ENCODE measurements around the gene ZNF827.

DNA sequence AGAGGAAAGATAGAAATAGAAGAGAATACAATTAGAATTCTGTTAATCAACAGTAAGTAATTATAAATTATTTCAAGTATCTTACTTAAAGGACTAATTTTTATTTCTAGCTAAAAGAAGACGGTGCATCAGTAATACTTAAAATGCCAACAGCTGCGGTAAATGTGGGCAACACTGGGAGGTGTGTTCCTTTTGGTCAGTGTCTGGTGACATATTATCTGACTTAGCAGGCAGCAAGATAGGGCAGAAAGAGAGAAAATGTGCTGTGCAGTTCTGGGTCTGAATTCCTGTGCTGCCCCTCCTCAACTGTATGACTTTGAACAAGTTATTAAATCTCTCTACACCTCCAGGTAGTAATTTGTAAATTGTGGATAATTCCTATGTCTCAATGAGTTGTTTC, 120.6 kb downstream of the ZNF827 start:
- TF ChIP-seq, protein P1, sequence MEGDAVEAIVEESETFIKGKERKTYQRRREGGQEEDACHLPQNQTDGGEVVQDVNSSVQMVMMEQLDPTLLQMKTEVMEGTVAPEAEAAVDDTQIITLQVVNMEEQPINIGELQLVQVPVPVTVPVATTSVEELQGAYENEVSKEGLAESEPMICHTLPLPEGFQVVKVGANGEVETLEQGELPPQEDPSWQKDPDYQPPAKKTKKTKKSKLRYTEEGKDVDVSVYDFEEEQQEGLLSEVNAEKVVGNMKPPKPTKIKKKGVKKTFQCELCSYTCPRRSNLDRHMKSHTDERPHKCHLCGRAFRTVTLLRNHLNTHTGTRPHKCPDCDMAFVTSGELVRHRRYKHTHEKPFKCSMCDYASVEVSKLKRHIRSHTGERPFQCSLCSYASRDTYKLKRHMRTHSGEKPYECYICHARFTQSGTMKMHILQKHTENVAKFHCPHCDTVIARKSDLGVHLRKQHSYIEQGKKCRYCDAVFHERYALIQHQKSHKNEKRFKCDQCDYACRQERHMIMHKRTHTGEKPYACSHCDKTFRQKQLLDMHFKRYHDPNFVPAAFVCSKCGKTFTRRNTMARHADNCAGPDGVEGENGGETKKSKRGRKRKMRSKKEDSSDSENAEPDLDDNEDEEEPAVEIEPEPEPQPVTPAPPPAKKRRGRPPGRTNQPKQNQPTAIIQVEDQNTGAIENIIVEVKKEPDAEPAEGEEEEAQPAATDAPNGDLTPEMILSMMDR (IDR thresholded peaks at IDR 0.05): no peak
- TF ChIP-seq POLR2A (IDR thresholded peaks at IDR 0.05): no peak
